GM23338 (cell line): ENCODE data around the gene LRP1B. TPM values are rescaled to one million over a fixed set of nuclear protein-coding genes. Genes with fewer than 3 reads are reported as not detected.

Source experiments
- ATAC-seq: fragments of 200-7000 bp; cut with Tn5 transposase; 3 replicates; pipeline ENCODE4 v1.9.1; 2020
- DNase-seq: peaks from one replicate; pipeline ENCODE4 v3.0.0-alpha.2; 2015; ENCODE audit warnings: low spot score
- H2AFZ ChIP-seq: fragments of 200-600 bp; sonication (generic); 2 replicates; pipeline ENCODE4 v1.8.0; 2016; ENCODE audit warnings: antibody characterized with exemption, mild to moderate bottlenecking, moderate library complexity
- H3F3A ChIP-seq: fragments of 200-600 bp; sonication (generic); replicated peaks from 2 replicates; pipeline ENCODE4 v1.8.0; 2017; ENCODE audit warnings: antibody characterized with exemption, mixed run types, low read depth
- H3K27ac ChIP-seq: fragments of 200-600 bp; sonication (generic); 2 replicates; pipeline ENCODE4 v1.6.1; 2016; ENCODE audit warnings: low read depth
- H3K27me3 ChIP-seq: fragments of 200-600 bp; sonication (generic); 2 replicates; pipeline ENCODE4 v1.8.0; 2016; ENCODE audit warnings: mild to moderate bottlenecking, mixed run types, moderate library complexity; ENCODE audit not compliant: insufficient read depth
- H3K36me3 ChIP-seq: fragments of 200-600 bp; sonication (generic); 2 replicates; pipeline ENCODE4 v1.8.0; 2016; ENCODE audit warnings: mild to moderate bottlenecking; ENCODE audit not compliant: insufficient read depth
- H3K4me1 ChIP-seq: fragments of 200-600 bp; sonication (generic); 2 replicates; pipeline ENCODE4 v1.8.0; 2016; ENCODE audit warnings: mild to moderate bottlenecking, moderate library complexity; ENCODE audit not compliant: insufficient read depth
- H3K4me2 ChIP-seq: fragments of 200-600 bp; sonication (generic); 2 replicates; pipeline ENCODE4 v1.7.1; 2017; ENCODE audit warnings: mixed run types
- H3K4me3 ChIP-seq: fragments of 200-600 bp; sonication (generic); 2 replicates; pipeline ENCODE4 v1.6.1; 2016; ENCODE audit warnings: mixed run types
- H3K79me2 ChIP-seq: fragments of 200-600 bp; sonication (generic); replicated peaks from 2 replicates; pipeline ENCODE4 v1.8.0; 2017; ENCODE audit warnings: mild to moderate bottlenecking; ENCODE audit not compliant: insufficient read depth
- H3K9me2 ChIP-seq: fragments of 200-600 bp; sonication (generic); 2 replicates; pipeline ENCODE4 v1.8.0; 2017; ENCODE audit not compliant: insufficient read depth
- H4K20me1 ChIP-seq: fragments of 200-600 bp; sonication (generic); replicated peaks from 2 replicates; pipeline ENCODE4 v1.8.0; 2017; ENCODE audit warnings: mild to moderate bottlenecking; ENCODE audit not compliant: insufficient read depth
- H3K27ac Mint-ChIP-seq: 2 replicates; pipeline ENCODE4 v1.8.0; 2020; ENCODE audit warnings: inconsistent platforms, mild to moderate bottlenecking, moderate library complexity, mixed read lengths
- H3K27me3 Mint-ChIP-seq: 3 replicates; pipeline ENCODE4 v1.8.0; 2022; ENCODE audit warnings: low read depth, mild to moderate bottlenecking, moderate library complexity, mixed read lengths, inconsistent platforms; ENCODE audit not compliant: insufficient read depth, poor library complexity
- H3K36me3 Mint-ChIP-seq: 3 replicates; pipeline ENCODE4 v1.8.0; 2021; ENCODE audit warnings: low read depth, mild to moderate bottlenecking, inconsistent platforms, moderate library complexity, mixed read lengths
- H3K4me1 Mint-ChIP-seq: 3 replicates; pipeline ENCODE4 v1.8.0; 2020; ENCODE audit warnings: mild to moderate bottlenecking, inconsistent platforms, mixed read lengths
- H3K4me3 Mint-ChIP-seq: 3 replicates; pipeline ENCODE4 v1.8.0; 2021; ENCODE audit warnings: moderate library complexity, mild to moderate bottlenecking, inconsistent platforms, mixed read lengths
- H3K9me3 Mint-ChIP-seq: 3 replicates; pipeline ENCODE4 v1.8.0; 2020; ENCODE audit warnings: moderate library complexity, mild to moderate bottlenecking, inconsistent platforms, mixed read lengths
- CREB1 ChIP-seq: fragments of 250-450 bp; sonication (Bioruptor Pico); IDR thresholded peaks from 2 replicates; pipeline ENCODE4 v1.5.0; 2020; ENCODE audit warnings: low read depth, mild to moderate bottlenecking, moderate library complexity
- CTCF ChIP-seq, 2 experiments: fragments of 200-600 bp in 1 of 2; sonication (generic) in 1 of 2; conservative IDR thresholded peaks; 2 replicates each; pipeline versions ENCODE4 v1.5.1 to v1.6.1; 2016 to 2017; ENCODE audit warnings: antibody characterized with exemption in 2 of 2, low read depth in 2 of 2, mild to moderate bottlenecking in 2 of 2, moderate library complexity in 1 of 2
- ETS1 ChIP-seq: IDR thresholded peaks from 2 replicates; pipeline ENCODE4 v1.6.1; 2016; ENCODE audit warnings: antibody characterized with exemption
- EZH2 ChIP-seq: fragments of 200-600 bp; sonication (generic); IDR thresholded peaks from one replicate; pipeline ENCODE4 v1.8.0; 2017; ENCODE audit warnings: antibody characterized with exemption, mild to moderate bottlenecking, low read depth; ENCODE audit not compliant: unreplicated experiment
- EZH2phosphoT487 ChIP-seq: fragments of 200-600 bp; sonication (generic); IDR thresholded peaks from one replicate; pipeline ENCODE4 v1.8.1; 2018; ENCODE audit warnings: antibody characterized with exemption; ENCODE audit not compliant: unreplicated experiment
- JUNB ChIP-seq: IDR thresholded peaks from one replicate; pipeline ENCODE4 v1.6.1; 2016; ENCODE audit warnings: antibody characterized with exemption; ENCODE audit not compliant: unreplicated experiment
- NANOG ChIP-seq: IDR thresholded peaks from 2 replicates; pipeline ENCODE4 v1.6.1; 2016; ENCODE audit warnings: antibody characterized with exemption, borderline replicate concordance
- POLR2AphosphoS5 ChIP-seq: IDR thresholded peaks from 2 replicates; pipeline ENCODE4 v1.6.1; 2016; ENCODE audit warnings: antibody characterized with exemption, low read depth
- REST ChIP-seq: IDR thresholded peaks from one replicate; pipeline ENCODE4 v1.6.1; 2018; ENCODE audit warnings: antibody characterized with exemption; ENCODE audit not compliant: unreplicated experiment
- STAT1 ChIP-seq: IDR thresholded peaks from one replicate; pipeline ENCODE4 v1.6.1; 2016; ENCODE audit warnings: antibody characterized with exemption; ENCODE audit not compliant: unreplicated experiment
- ZNF114 ChIP-seq: fragments of 250-450 bp; sonication (Bioruptor Pico); IDR thresholded peaks from 2 replicates; pipeline ENCODE4 v1.5.0; 2020; ENCODE audit warnings: mild to moderate bottlenecking, moderate library complexity
- ZNF331 ChIP-seq: fragments of 250-450 bp; sonication (Bioruptor Pico); IDR thresholded peaks from 2 replicates; pipeline ENCODE4 v1.5.0; 2020; ENCODE audit warnings: low read depth, mild to moderate bottlenecking, moderate library complexity
- ZNF462 ChIP-seq: fragments of 250-450 bp; sonication (Bioruptor Pico); IDR thresholded peaks from 2 replicates; pipeline ENCODE4 v1.5.0; 2020; ENCODE audit warnings: mild to moderate bottlenecking, moderate library complexity
- polyA plus RNA-seq: library from polyadenylated mRNA; unstranded; fragments of >200 nt; fragmentation: Nextera tagmentation; extraction: Ambion mirVana; gene quantifications from 2 replicates; pipeline ENCODE4 v1.2.1, GENCODE V29; 2016
- total RNA-seq: library from RNA; depleted of rRNA; stranded (reverse); fragments of >200 nt; shearing (Covaris generic); gene quantifications from 2 replicates; pipeline ENCODE4 v1.2.3, GENCODE V29; 2014

LRP1B gene
- total and polyA plus RNA-seq, 2 experiments from 2014 or later, result 0.15 to 0.97 TPM

GRCh38 chr2:140462990-140463389 is 1667.8 kb downstream of the LRP1B start:
- H3K27ac Mint-ChIP-seq, result no peak overlapping the region
- no peak for ATAC-seq
- H2AFZ ChIP-seq, result peak overlapping the region; percentile 54; the same call in 1 of the 2 replicates

More at GRCh38 chr2:140462990-140463389, 1667.8 kb downstream of the LRP1B start:
- Histone ChIP-seq H3K9me2 (no peaks in the 10 kb centered on the region; the same call in 1 of the 2 replicates), H3K27ac (no peak overlapping the region), H3K27me3 (no peaks in the 10 kb centered on the region), H3K36me3 (no peaks in the 10 kb centered on the region), H3K79me2 (no peaks in the 10 kb centered on the region), H3K4me1 (no peaks in the 10 kb centered on the region), H3K4me2 (no peak overlapping the region), H4K20me1 (no peaks in the 10 kb centered on the region), H3K4me3 (no peak overlapping the region), H3F3A (no peaks in the 10 kb centered on the region)
- Mint-ChIP-seq H3K27me3 (no peaks in the 10 kb centered on the region), H3K4me1 (peaks cover 5% of the 10 kb centered on the region; the same call in 1 of the 3 replicates), H3K36me3 (no peaks in the 10 kb centered on the region), H3K9me3 (no peaks in the 10 kb centered on the region), H3K4me3 (no peak overlapping the region)
- TF ChIP-seq EZH2phosphoT487 (no peak), NANOG (no peak), POLR2AphosphoS5 (no peak), EZH2 (no peak), ETS1 (no peak), STAT1 (no peak), REST (no peak), CTCF (conservative IDR thresholded peaks at IDR 0.05; ENCODE audit: low read depth in 2 of 2) (no peak), CREB1 (CRISPR knock-in tag) (no peak), ZNF331 (CRISPR knock-in tag) (no peak), ZNF114 (no peak), JUNB (no peak), ZNF462 (CRISPR knock-in tag) (no peak)
- no peak for DNase-seq
